Mesenchymal stem cell (in vitro differentiated cells and primary cell): Measurements from ENCODE around the gene MADD.

Source experiments
- DNase-seq: peaks from one replicate; pipeline ENCODE4 v3.0.0-alpha.2; 2013
- H2AFZ ChIP-seq: one replicate; pipeline ENCODE4 v1.6.1; 2013; ENCODE audit warnings: low read depth, mild to moderate bottlenecking, control low read depth, inconsistent platforms, low read length, moderate library complexity
- H2AK5ac ChIP-seq: 2 replicates; pipeline ENCODE4 v1.6.1; 2013; ENCODE audit warnings: low read length, moderate library complexity, mild to moderate bottlenecking, inconsistent platforms; ENCODE audit not compliant: severe bottlenecking
- H2BK120ac ChIP-seq: one replicate; pipeline ENCODE4 v1.6.1; 2013; ENCODE audit warnings: low read depth, mild to moderate bottlenecking, inconsistent platforms, low read length, moderate library complexity
- H2BK12ac ChIP-seq, 2 experiments: one replicate each; pipeline ENCODE4 v1.6.1; 2013; ENCODE audit warnings: inconsistent platforms in 2 of 2, low read length in 2 of 2, mild to moderate bottlenecking in 2 of 2, moderate library complexity in 2 of 2, control low read depth in 1 of 2
- H2BK15ac ChIP-seq: one replicate; pipeline ENCODE4 v1.6.1; 2013; ENCODE audit warnings: mild to moderate bottlenecking, low read depth, inconsistent platforms; ENCODE audit not compliant: poor library complexity, severe bottlenecking
- H2BK5ac ChIP-seq: 2 replicates; pipeline ENCODE4 v1.6.1; 2013; ENCODE audit warnings: low read depth, mild to moderate bottlenecking, low read length, control low read depth, inconsistent platforms; ENCODE audit not compliant: poor library complexity, severe bottlenecking
- H3K14ac ChIP-seq, 2 experiments: one replicate each; pipeline ENCODE4 v1.6.1; 2013; ENCODE audit warnings: inconsistent platforms in 2 of 2, low read length in 2 of 2, control low read depth in 1 of 2, mild to moderate bottlenecking in 1 of 2, moderate library complexity in 1 of 2
- H3K18ac ChIP-seq, 2 experiments: one replicate each; pipeline ENCODE4 v1.6.1; 2013; ENCODE audit warnings: inconsistent platforms in 2 of 2, low read length in 2 of 2, control low read depth in 1 of 2, low read depth in 1 of 2, mild to moderate bottlenecking in 1 of 2
- H3K23ac ChIP-seq, 2 experiments: one replicate each; pipeline ENCODE4 v1.6.1; 2013; ENCODE audit warnings: inconsistent platforms in 2 of 2, low read length in 2 of 2, mild to moderate bottlenecking in 2 of 2, moderate library complexity in 2 of 2, control low read depth in 1 of 2
- H3K27ac ChIP-seq: 2 replicates; pipeline ENCODE4 v1.5.1; 2013; ENCODE audit warnings: mild to moderate bottlenecking, moderate library complexity, low read length, control low read depth, inconsistent platforms; ENCODE audit not compliant: poor library complexity, severe bottlenecking
- H3K27me3 ChIP-seq, 2 experiments: 2 replicates each; pipeline versions ENCODE4 v1.6.1 to v1.7.0; 2013; ENCODE audit warnings: low read length in 2 of 2, mild to moderate bottlenecking in 2 of 2, moderate library complexity in 2 of 2, control low read depth in 1 of 2, inconsistent platforms in 1 of 2; ENCODE audit not compliant: control insufficient read depth in 1 of 2, insufficient read depth in 1 of 2
- H3K36me3 ChIP-seq, 2 experiments: 2 replicates each; pipeline versions ENCODE4 v1.6.1 to v1.7.0; 2013; ENCODE audit warnings: low read length in 2 of 2, control low read depth in 1 of 2, inconsistent platforms in 1 of 2, low read depth in 1 of 2, mild to moderate bottlenecking in 1 of 2; ENCODE audit not compliant: insufficient read depth in 2 of 2, control insufficient read depth in 1 of 2
- H3K4ac ChIP-seq, 2 experiments: one replicate each; pipeline ENCODE4 v1.6.1; 2013; ENCODE audit warnings: inconsistent platforms in 2 of 2, low read length in 2 of 2, mild to moderate bottlenecking in 2 of 2, moderate library complexity in 2 of 2, control low read depth in 1 of 2, low read depth in 1 of 2
- H3K4me1 ChIP-seq: 2 replicates; pipeline ENCODE4 v1.6.1; 2013; ENCODE audit warnings: low read depth, low read length, control low read depth; ENCODE audit not compliant: control insufficient read depth, insufficient read depth
- H3K4me2 ChIP-seq: 2 replicates; pipeline ENCODE4 v1.6.1; 2013; ENCODE audit warnings: low read length, mild to moderate bottlenecking, inconsistent platforms; ENCODE audit not compliant: poor library complexity, severe bottlenecking
- H3K4me3 ChIP-seq, 2 experiments: 2 replicates each; pipeline versions ENCODE4 v1.5.1 to v1.7.0; 2013; ENCODE audit warnings: low read length in 2 of 2, mild to moderate bottlenecking in 2 of 2, control low read depth in 1 of 2, low read depth in 1 of 2; ENCODE audit not compliant: insufficient read depth in 1 of 2
- H3K79me1 ChIP-seq: replicated peaks from 2 replicates; pipeline ENCODE4 v1.6.1; 2013; ENCODE audit warnings: mild to moderate bottlenecking, control low read depth, low read length, inconsistent platforms; ENCODE audit not compliant: poor library complexity, severe bottlenecking
- H3K9ac ChIP-seq: 2 replicates; pipeline ENCODE4 v1.7.0; 2013; ENCODE audit warnings: mild to moderate bottlenecking, low read length, moderate library complexity
- H3K9me3 ChIP-seq: 2 replicates; pipeline ENCODE4 v1.7.0; 2013; ENCODE audit warnings: mild to moderate bottlenecking, low read length; ENCODE audit not compliant: control insufficient read depth
- H4K8ac ChIP-seq: one replicate; pipeline ENCODE4 v1.6.1; 2013; ENCODE audit warnings: inconsistent platforms, mild to moderate bottlenecking, low read length, moderate library complexity
- H4K91ac ChIP-seq: one replicate; pipeline ENCODE4 v1.6.1; 2013; ENCODE audit warnings: mild to moderate bottlenecking, low read length, inconsistent platforms
- WGBS: methylation state at CpG from one replicate; pipeline ENCODE4 v1.1.7; 2013; ENCODE audit warnings: mixed read lengths; 5-methylcytosine and 5-hydroxymethylcytosine counted together

MADD gene

DNA sequence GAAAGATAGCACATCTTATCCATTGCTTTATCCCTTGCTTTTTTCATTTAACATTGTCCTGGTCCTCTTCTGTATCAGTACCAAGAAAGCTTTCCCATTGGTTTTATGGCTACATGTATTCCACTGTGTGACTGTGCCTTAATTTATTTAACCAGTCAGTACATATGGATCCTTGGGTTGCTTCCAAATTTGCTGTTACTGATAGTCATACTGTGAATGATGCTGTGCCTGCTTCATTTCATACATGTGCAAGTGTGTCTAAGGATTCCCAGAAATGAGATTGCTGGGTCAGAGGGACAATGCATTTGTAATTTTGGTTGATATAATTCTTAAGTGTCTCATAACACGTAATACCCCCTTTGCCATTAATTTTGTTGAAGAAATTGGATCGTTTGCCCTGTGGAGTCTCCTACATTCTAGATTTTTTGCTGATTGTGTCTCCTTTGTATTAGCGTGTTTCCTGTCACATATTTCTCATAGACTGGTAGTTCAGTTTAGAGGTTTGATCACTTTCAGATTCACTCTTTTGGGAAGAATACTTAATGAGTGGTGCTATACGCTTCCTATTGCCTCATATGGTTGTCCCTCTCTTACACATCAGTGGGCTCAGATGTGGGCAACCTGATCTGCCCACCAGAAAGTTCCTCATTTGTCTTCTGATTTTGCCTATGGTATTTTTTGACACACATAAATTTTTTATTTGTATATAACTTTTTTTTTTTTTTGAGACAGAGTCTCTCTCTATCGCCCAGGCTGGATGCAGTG, 47.3 kb downstream of the MADD start:
- H3K4me2 ChIP-seq: no peak overlapping the region
- no peak overlapping the region for H2AK5ac ChIP-seq
- H3K14ac ChIP-seq: no peak overlapping the region
- H3K36me3 ChIP-seq: peaks cover 24 to 38% of the 10 kb centered on the region in 2 experiments
- H2BK5ac ChIP-seq: no peak overlapping the region
- H3K9ac ChIP-seq: no peak overlapping the region
- no peak overlapping the region for H2AFZ ChIP-seq
- H2BK12ac ChIP-seq: no peak overlapping the region
- no peak overlapping the region for H3K23ac ChIP-seq
- no peak overlapping the region for H3K4me3 ChIP-seq
- no peak overlapping the region for H2BK120ac ChIP-seq
- no peak overlapping the region for H2BK15ac ChIP-seq
- H3K4ac ChIP-seq: no peak overlapping the region
- H3K79me1 ChIP-seq: peaks cover 2% of the 10 kb centered on the region
- H3K27ac ChIP-seq: no peak overlapping the region
- no peaks in the 10 kb centered on the region for H3K4me1 ChIP-seq
- no peak overlapping the region for H3K18ac ChIP-seq
- no peaks in the 10 kb centered on the region for H3K9me3 ChIP-seq
- H3K27me3 ChIP-seq: no peaks in the 10 kb centered on the region
- WGBS: 98% methylated on average over 5 of the region's 5 CpGs
- DNase-seq: no peak
- no peak overlapping the region for H4K91ac ChIP-seq
- no peak overlapping the region for H4K8ac ChIP-seq

GRCh38 chr11:47318166-47318565, 48.2 kb downstream of the MADD start:
- Histone ChIP-seq H3K27me3 (no peaks in the 10 kb centered on the region), H3K23ac (no peak overlapping the region), H3K36me3 (peaks cover 28 to 35% of the 10 kb centered on the region in 2 experiments), H3K4me1 (no peaks in the 10 kb centered on the region), H3K4me2 (no peak overlapping the region), H2AK5ac (no peak overlapping the region), H2BK120ac (no peak overlapping the region), H3K9ac (no peak overlapping the region), H3K4ac (no peak overlapping the region), H2BK5ac (no peak overlapping the region), H3K4me3 (no peak overlapping the region), H4K91ac (no peak overlapping the region), H3K18ac (no peak overlapping the region), H3K9me3 (no peaks in the 10 kb centered on the region), H3K79me1 (peaks cover 2% of the 10 kb centered on the region), H4K8ac (no peak overlapping the region), H2BK15ac (no peak overlapping the region), H2AFZ (no peak overlapping the region), H3K14ac (no peak overlapping the region), H3K27ac (no peak overlapping the region), H2BK12ac (no peak overlapping the region)
- 100% methylated on average over 1 of the region's 2 CpGs for WGBS
- no peak for DNase-seq

DNA sequence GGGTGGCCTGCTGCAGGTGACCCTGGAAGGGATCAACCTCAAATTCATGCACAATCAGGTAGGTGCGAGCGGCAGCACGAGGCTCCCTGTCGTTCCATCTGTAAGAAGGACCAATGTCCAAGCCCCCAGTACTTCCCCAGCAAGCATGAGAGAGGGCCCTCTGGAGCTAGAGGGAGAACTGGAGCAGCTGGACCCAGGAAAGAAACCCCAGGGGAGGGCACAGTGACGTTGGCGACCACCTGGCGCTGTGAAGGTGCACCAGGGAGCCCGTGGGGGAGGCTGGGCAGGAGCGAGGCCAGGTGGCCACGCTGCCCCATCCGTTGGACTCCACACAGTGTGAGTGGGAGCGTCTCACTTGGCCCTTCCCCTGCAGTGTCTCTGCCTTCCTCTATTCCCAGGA, 54.6 kb downstream of the MADD start:
- WGBS: 96% methylated on average over 10 of the region's 12 CpGs
- Histone ChIP-seq H3K27me3 (no peaks in the 10 kb centered on the region), H2AK5ac (no peak overlapping the region), H3K36me3 (peaks cover 12 to 59% of the 10 kb centered on the region in 2 experiments), H3K18ac (no peak overlapping the region), H2BK12ac (no peak overlapping the region), H4K8ac (no peak overlapping the region), H3K27ac (no peak overlapping the region), H3K4me2 (no peak overlapping the region), H2BK15ac (no peak overlapping the region), H2BK120ac (no peak overlapping the region), H4K91ac (no peak overlapping the region), H3K9ac (no peak overlapping the region), H3K14ac (no peak overlapping the region), H3K4me1 (peaks cover under 1% of the 10 kb centered on the region), H2AFZ (no peak overlapping the region), H3K79me1 (peaks cover 4% of the 10 kb centered on the region), H3K9me3 (no peaks in the 10 kb centered on the region), H3K4ac (no peak overlapping the region), H2BK5ac (no peak overlapping the region), H3K4me3 (no peak overlapping the region), H3K23ac (no peak overlapping the region)
- no peak for DNase-seq

DNA sequence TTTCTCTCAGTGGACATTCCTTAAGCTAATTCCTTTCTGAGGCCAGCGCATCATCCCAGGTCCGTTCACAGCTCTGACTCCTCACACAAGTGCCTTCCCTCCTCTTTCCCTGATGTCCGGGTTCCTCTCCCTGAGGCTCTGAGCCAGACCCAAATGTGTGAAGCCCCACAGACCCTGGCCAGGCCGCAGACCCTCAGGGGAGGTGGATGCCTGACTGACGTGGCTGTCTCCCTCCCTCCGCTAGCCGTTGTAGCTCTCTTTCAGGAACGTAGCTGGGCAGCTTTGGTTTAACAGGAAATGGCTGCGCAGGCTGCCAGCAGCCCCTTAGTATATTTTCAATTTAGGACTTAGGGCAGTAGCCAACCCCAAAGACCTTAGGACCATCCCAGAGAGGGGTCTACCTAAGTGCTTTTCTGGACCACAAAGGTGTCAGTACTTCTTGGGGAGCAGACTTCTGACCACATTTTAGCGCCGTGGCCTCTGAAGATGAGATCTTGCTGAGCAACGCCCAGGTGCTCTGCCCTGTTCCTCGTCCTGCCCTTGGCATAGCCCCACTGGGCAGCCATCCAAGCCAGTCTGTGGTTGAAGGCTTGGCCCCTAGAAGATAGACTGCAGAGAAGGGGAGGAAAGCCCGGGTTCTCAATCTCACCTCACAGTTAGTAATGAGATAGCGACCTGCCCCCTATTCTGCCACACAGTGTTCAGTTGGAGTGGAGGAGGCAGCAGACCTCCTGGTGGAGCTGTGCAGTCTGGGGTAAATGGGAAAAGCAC, 55.5 kb downstream of the MADD start:
- no peak overlapping the region for H2BK12ac ChIP-seq
- H3K36me3 ChIP-seq: peaks cover 12 to 64% of the 10 kb centered on the region in 2 experiments
- H3K9me3 ChIP-seq: no peaks in the 10 kb centered on the region
- H3K27me3 ChIP-seq: no peaks in the 10 kb centered on the region
- H3K27ac ChIP-seq: no peak overlapping the region
- no peak for DNase-seq
- H3K4me1 ChIP-seq: peaks cover 7% of the 10 kb centered on the region
- H3K4me3 ChIP-seq: no peak overlapping the region
- no peak overlapping the region for H4K8ac ChIP-seq
- H3K9ac ChIP-seq: no peak overlapping the region
- WGBS: 92% methylated on average over 14 of the region's 15 CpGs
- no peak overlapping the region for H2AFZ ChIP-seq
- no peak overlapping the region for H3K14ac ChIP-seq
- H3K18ac ChIP-seq: no peak overlapping the region
- H2BK5ac ChIP-seq: no peak overlapping the region
- H3K23ac ChIP-seq: no peak overlapping the region
- H3K4ac ChIP-seq: no peak overlapping the region
- no peak overlapping the region for H3K4me2 ChIP-seq
- no peak overlapping the region for H4K91ac ChIP-seq
- no peak overlapping the region for H2BK15ac ChIP-seq
- H3K79me1 ChIP-seq: peaks cover 4% of the 10 kb centered on the region
- no peak overlapping the region for H2BK120ac ChIP-seq
- no peak overlapping the region for H2AK5ac ChIP-seq
